GM10847 (cell line): ENCODE data around the gene CELSR2.

Experiments
- POLR2A ChIP-seq: IDR thresholded peaks from 2 replicates; pipeline ENCODE4 v1.6.1; 2011; ENCODE audit not compliant: insufficient read length; ENCODE audit errors: extremely low read depth

Gene CELSR2

DNA sequence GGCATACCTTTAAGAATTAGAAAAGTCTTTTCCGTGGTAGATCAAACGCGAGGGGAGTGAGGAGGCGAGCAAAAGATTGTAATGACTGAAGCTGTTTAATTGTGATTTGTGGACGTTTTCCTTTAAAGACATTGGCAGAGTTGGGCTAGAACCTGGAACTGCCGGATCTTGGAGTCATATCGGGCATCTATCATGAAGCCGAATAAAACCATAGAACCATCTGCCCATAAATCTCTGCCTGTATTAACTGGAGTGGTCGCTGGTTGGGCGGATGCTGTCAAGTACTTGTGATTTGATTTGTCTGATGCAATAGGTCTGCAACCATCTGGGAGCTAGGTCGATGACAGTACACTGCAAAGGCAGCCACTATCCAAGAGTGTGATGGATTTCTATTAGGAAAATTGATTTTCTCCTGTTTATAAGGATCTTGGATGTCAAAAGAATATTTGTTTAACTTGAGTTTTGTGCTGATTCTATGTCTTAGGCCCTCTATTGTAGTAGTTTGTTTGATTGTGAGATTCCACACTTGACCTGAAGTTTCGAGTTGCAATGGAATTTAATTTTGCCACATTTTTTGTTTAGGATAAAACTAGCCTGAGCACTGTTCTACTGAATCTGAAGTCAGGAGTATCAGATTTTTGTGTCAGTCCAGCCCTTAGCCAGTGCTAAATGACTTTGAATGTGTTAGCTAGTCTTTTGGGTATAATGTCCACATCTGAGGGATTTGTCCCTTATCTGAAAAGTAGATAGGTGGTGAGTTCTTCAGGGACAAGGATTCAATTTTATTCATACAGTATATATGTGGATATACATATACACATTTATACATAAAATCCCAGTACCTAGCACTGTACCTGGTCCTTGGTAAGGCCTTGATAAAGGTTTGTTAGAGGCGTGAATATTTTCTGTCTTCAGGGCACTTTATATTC lies 34.4 kb upstream of the CELSR2 start:
- TF ChIP-seq POLR2A = no peak

GRCh38 chr1:109216662-109217061 lies 32.7 kb upstream of the CELSR2 start:
- no peak for TF ChIP-seq POLR2A

DNA sequence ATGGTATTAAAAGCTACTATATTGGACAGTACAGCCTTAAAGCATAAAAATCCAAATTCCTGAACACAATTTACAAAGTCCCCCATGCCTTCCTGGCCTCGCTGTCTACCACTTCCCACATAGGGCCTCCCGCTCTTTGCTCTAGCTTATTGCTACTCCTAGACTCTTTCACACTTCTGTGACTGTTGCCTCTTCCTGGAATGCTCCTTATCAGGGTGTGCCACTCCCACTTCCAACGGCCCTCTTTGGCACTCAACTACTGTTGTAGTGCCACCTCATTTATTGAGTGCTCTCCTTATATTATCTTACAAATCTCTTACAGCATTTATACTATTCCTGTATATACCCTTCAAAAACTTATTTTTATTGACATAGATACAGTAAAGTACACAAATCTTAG lies 30.8 kb upstream of the CELSR2 start:
- TF ChIP-seq POLR2A = no peak

- no peak for TF ChIP-seq POLR2A
Measured at GRCh38 chr1:109225308-109225707, 24.0 kb upstream of the CELSR2 start.

DNA sequence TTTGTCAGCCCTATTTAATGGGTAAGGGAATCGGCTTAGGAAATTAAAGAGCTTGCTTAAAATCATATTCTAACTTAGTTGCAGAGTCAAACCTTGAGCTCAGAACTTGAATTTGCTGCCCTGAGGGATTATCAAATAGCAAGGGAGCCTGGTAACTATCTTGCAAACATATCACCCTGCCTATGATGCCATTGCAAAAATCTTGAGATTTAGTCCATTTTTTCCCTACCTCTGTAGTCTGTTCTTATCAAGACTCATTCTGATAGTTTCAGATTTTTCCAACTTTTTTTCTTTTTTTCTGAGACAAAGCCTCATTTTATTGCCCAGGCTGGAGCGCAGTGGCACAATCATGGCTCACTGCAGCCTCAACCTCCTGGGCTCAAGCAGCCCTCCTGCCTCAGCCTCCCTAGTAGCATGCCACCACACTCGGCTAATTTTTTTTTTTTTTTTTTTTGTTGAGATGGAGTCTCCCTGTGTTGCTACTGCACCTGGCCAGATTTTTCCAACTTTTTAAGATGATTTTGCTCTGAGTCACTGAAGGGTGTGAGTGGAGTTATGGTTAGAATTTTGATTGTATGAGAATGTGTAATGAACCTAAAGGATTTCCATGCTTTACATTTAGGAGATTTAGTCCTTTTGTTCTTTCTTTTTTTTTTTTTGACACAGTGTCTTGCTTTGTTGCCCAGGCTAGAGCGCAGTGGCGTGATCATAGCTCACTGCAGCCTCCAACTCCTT lies 23.5 kb upstream of the CELSR2 start:
- no peak for TF ChIP-seq POLR2A

- no peak for TF ChIP-seq POLR2A
Measured at GRCh38 chr1:109228167-109228566, 21.2 kb upstream of the CELSR2 start.

GRCh38 chr1:109229531-109230127 lies 19.7 kb upstream of the CELSR2 start:
- TF ChIP-seq POLR2A = no peak

DNA sequence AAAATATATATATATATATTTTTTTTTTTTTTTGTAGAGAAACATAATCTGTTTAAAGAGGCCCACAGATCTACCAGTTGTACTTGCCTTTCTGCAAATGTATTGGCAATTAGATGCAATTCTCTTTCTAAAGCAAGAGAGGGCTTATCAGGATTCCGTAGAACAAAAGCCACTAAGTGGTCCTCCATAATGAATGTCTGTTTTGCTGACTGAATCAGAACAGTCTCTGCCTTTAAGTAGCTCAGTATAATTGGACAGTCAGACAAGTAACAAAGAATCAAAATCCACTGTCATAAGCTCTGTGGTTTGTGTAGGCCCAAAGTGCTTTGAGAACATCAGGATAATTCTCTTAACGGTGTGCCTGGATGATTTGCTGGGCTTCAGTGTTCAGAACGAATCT lies 18.3 kb upstream of the CELSR2 start:
- no peak for TF ChIP-seq POLR2A

DNA sequence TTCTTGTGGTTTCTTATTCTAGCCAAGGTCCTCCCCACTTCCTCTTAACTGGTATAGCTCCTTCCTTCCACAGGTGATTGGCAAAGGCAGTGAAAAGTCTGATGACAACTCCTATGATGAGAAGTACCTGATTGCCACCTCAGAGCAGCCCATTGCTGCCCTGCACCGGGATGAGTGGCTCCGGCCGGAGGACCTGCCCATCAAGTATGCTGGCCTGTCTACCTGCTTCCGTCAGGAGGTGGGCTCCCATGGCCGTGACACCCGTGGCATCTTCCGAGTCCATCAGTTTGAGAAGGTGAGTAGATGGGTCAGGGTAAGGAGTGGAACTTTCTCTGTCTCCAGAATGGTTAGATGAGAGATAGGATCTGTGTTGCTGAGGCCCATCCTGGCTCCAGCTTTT lies 14.2 kb upstream of the CELSR2 start:
- TF ChIP-seq POLR2A = no peak

GRCh38 chr1:109237512-109237911 lies 11.8 kb upstream of the CELSR2 start:
- TF ChIP-seq POLR2A = no peak

- TF ChIP-seq POLR2A = no peak
Measured at GRCh38 chr1:109238382-109238781, 11.0 kb upstream of the CELSR2 start.

- TF ChIP-seq POLR2A = no peak
Measured at GRCh38 chr1:109239047-109239408, 10.3 kb upstream of the CELSR2 start.

GRCh38 chr1:109239409-109240068 lies 9.8 kb upstream of the CELSR2 start:
- no peak for TF ChIP-seq POLR2A

GRCh38 chr1:109240158-109241152 lies 8.9 kb upstream of the CELSR2 start:
- TF ChIP-seq POLR2A = no peak
